DOHH2 (cell line): ENCODE data around the gene OSBPL10.

ENCODE experiments used
- H3F3A ChIP-seq: fragments of 200-600 bp; sonication (generic), shearing (Covaris generic); 2 replicates; pipeline ENCODE4 v1.6.0; 2016; ENCODE audit warnings: antibody characterized with exemption, mild to moderate bottlenecking; ENCODE audit not compliant: control insufficient read depth, insufficient read depth
- H3K27ac ChIP-seq: fragments of 200-600 bp; sonication (generic); 2 replicates; pipeline ENCODE4 v1.5.1; 2014; ENCODE audit warnings: low read depth, mild to moderate bottlenecking, low read length, moderate library complexity
- H3K27me3 ChIP-seq: fragments of 200-600 bp; sonication (generic); 2 replicates; pipeline ENCODE4 v1.6.1; 2014; ENCODE audit warnings: mild to moderate bottlenecking, low read length, mixed read lengths; ENCODE audit not compliant: control insufficient read depth
- H3K36me3 ChIP-seq: fragments of 200-600 bp; sonication (generic); 2 replicates; pipeline ENCODE4 v1.6.1; 2014; ENCODE audit warnings: mild to moderate bottlenecking, low read length, moderate library complexity, mixed read lengths; ENCODE audit not compliant: control insufficient read depth
- H3K4me1 ChIP-seq: fragments of 200-600 bp; sonication (generic); 2 replicates; pipeline ENCODE4 v1.6.1; 2014; ENCODE audit warnings: mild to moderate bottlenecking, low read length, mixed read lengths; ENCODE audit not compliant: control insufficient read depth
- H3K4me2 ChIP-seq: fragments of 200-600 bp; sonication (generic); 2 replicates; pipeline ENCODE4 v1.6.0; 2014; ENCODE audit warnings: mild to moderate bottlenecking, low read length, moderate library complexity
- H3K4me3 ChIP-seq: fragments of 200-600 bp; sonication (generic); 2 replicates; pipeline ENCODE4 v1.5.1; 2014; ENCODE audit warnings: mild to moderate bottlenecking, low read length, mixed read lengths
- H3K79me2 ChIP-seq: fragments of 200-600 bp; sonication (generic); 2 replicates; pipeline ENCODE4 v1.6.1; 2014; ENCODE audit warnings: mild to moderate bottlenecking, low read length, mixed read lengths; ENCODE audit not compliant: control insufficient read depth
- H3K9me2 ChIP-seq: fragments of 200-600 bp; sonication (generic); replicated peaks from 2 replicates; pipeline ENCODE4 v1.6.1; 2014; ENCODE audit warnings: mild to moderate bottlenecking, low read length, mixed read lengths; ENCODE audit not compliant: control insufficient read depth
- H3K9me3 ChIP-seq: fragments of 200-600 bp; sonication (generic); 2 replicates; pipeline ENCODE4 v1.6.1; 2014; ENCODE audit warnings: antibody characterized with exemption, low read length, mixed read lengths; ENCODE audit not compliant: control insufficient read depth, insufficient read depth
- H4K20me1 ChIP-seq: fragments of 200-600 bp; sonication (generic); 2 replicates; pipeline ENCODE4 v1.6.0; 2014; ENCODE audit warnings: low read depth, mild to moderate bottlenecking, antibody characterized with exemption, low read length, moderate library complexity; ENCODE audit not compliant: control insufficient read depth, insufficient read depth
- EZH2phosphoT487 ChIP-seq: fragments of 200-600 bp; sonication (generic); IDR thresholded peaks from 2 replicates; pipeline ENCODE4 v1.6.1; 2017; ENCODE audit warnings: borderline replicate concordance, mild to moderate bottlenecking, antibody characterized with exemption, low read length, moderate library complexity, mixed read lengths
- TF ChIP-seq, protein P1 (sequence below): fragments of 200-600 bp; sonication (generic); IDR thresholded peaks from one replicate; pipeline ENCODE4 v1.5.1; 2014; ENCODE audit warnings: antibody characterized with exemption, mild to moderate bottlenecking, low read depth, low read length; ENCODE audit not compliant: poor library complexity, severe bottlenecking

Gene OSBPL10

GRCh38 chr3:32009101-32009500 is 28.0 kb upstream of the OSBPL10 start:
- no peaks in the 10 kb centered on the region for H3K79me2 ChIP-seq
- H3K27me3 ChIP-seq: no peaks in the 10 kb centered on the region
- no peaks in the 10 kb centered on the region for H3K9me2 ChIP-seq
- no peak overlapping the region for H3K4me3 ChIP-seq
- no peaks in the 10 kb centered on the region for H4K20me1 ChIP-seq
- H3K36me3 ChIP-seq: no peaks in the 10 kb centered on the region
- no peaks in the 10 kb centered on the region; the same call in 1 of the 2 replicates for H3F3A ChIP-seq
- H3K9me3 ChIP-seq: no peaks in the 10 kb centered on the region
- H3K27ac ChIP-seq: no peak overlapping the region; the same call in 1 of the 2 replicates
- 0 out of 2 replicates have a peak overlapping the region, but pooled peaks have one; percentile 60 for H3K4me2 ChIP-seq
- peaks cover 29% of the 10 kb centered on the region for H3K4me1 ChIP-seq
- no peak for TF ChIP-seq EZH2phosphoT487

DNA sequence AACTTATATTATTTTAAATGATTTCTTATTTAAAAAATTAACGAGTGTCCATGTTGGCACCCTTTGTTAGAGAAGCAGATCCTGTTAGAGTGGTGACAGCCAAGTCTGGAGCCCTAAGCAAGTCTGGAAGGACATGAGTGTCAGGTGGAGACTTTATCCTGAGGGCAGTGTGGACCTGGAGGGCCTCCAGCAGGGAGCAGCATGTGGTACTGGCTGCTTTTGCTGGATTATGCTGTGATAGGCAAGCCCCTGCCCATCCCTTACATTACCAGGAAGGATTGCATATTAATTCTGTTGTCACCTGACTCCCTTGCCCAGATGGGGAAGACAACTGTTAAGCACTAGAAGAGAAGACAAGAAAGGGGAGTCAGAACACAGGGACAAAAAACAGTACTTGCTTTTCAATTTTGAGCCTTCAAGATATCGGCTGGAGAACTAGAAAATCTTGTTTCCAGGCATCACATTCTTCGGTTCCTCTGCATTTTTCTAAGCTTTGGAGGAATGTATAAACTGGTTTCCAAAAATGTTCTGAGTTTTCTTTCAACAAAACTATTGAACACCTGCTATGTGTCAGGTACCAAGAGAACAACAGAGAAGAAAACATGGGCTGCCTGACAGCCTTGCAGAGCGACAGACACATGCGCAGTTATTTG is 23.2 kb upstream of the OSBPL10 start:
- no peak overlapping the region for H3K27ac ChIP-seq
- no peaks in the 10 kb centered on the region for H3K36me3 ChIP-seq
- H3K79me2 ChIP-seq: no peaks in the 10 kb centered on the region
- H3K4me3 ChIP-seq: no peak overlapping the region
- no peak overlapping the region for H3K4me2 ChIP-seq
- no peaks in the 10 kb centered on the region; the same call in 1 of the 2 replicates for H3F3A ChIP-seq
- no peaks in the 10 kb centered on the region for H3K9me2 ChIP-seq
- no peaks in the 10 kb centered on the region for H3K9me3 ChIP-seq
- TF ChIP-seq EZH2phosphoT487: no peak
- TF ChIP-seq, protein P1, sequence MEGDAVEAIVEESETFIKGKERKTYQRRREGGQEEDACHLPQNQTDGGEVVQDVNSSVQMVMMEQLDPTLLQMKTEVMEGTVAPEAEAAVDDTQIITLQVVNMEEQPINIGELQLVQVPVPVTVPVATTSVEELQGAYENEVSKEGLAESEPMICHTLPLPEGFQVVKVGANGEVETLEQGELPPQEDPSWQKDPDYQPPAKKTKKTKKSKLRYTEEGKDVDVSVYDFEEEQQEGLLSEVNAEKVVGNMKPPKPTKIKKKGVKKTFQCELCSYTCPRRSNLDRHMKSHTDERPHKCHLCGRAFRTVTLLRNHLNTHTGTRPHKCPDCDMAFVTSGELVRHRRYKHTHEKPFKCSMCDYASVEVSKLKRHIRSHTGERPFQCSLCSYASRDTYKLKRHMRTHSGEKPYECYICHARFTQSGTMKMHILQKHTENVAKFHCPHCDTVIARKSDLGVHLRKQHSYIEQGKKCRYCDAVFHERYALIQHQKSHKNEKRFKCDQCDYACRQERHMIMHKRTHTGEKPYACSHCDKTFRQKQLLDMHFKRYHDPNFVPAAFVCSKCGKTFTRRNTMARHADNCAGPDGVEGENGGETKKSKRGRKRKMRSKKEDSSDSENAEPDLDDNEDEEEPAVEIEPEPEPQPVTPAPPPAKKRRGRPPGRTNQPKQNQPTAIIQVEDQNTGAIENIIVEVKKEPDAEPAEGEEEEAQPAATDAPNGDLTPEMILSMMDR: no peak
- H4K20me1 ChIP-seq: no peaks in the 10 kb centered on the region
- no peaks in the 10 kb centered on the region for H3K27me3 ChIP-seq
- H3K4me1 ChIP-seq: peaks cover 35% of the 10 kb centered on the region

DNA sequence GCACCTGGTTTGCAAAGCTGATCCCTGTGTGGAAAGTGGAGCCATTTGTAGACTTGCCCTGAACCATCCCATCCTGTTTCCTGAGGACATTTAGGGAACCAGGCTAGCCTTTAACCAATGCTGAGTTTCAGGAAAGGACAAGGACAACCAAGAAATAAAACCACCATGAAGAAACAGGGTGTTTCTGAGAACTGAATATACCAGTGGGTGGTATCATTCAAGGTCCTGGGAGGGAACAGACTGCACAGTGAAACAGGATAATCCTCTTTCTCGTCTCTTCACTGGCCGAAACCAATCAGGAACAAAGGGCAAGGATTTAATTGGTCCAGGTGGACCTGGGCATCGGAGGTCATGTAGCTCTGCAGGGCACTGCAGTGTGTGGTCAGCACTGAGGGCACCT is 22.3 kb upstream of the OSBPL10 start:
- Histone ChIP-seq H3K4me2 (no peak overlapping the region), H3K4me1 (peaks cover 30% of the 10 kb centered on the region), H3K27me3 (no peaks in the 10 kb centered on the region), H4K20me1 (no peaks in the 10 kb centered on the region), H3K27ac (no peak overlapping the region), H3K36me3 (no peaks in the 10 kb centered on the region), H3K9me3 (no peaks in the 10 kb centered on the region), H3K79me2 (no peaks in the 10 kb centered on the region), H3F3A (no peaks in the 10 kb centered on the region; the same call in 1 of the 2 replicates), H3K4me3 (no peak overlapping the region), H3K9me2 (no peaks in the 10 kb centered on the region)
- TF ChIP-seq, protein P1: no peak
- TF ChIP-seq EZH2phosphoT487: no peak

DNA sequence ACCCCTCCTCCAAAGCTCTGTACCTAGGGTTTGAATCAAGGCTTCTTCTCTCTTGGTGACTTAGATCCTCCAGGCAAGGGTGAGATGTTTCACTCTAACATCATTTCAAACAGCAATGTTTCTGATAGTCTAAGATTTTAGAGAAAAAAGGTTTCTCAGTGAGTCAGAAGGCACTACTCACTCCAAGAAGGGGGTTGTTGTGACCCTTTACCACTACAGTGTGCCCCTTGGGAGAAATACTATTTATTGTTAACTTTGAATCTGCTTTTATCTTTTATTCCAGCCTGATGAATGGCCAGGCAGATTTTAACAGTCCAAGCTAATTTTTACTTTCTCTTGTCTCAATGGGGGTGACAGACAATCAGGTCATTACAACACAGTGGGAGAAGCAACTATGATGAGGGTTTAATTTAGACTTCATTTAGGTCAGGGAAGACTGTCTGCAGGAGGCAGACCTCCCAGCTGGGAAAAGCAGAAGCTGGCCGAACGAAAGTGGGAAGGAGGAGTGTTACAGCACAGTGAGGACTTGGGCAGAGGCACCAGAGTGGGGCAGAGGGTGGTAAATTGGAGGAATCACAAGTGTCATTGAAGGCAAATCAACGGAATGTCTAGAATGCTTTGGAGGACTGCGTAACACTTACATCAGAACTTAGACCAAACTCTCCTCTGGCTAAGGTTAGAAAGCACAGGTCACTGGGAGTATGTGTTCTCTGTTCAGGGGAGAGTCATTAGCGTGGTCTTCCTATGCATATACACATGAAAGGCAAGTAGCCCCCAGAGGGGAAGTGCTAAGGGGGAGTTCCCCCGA is 21.7 kb upstream of the OSBPL10 start:
- Histone ChIP-seq H3K4me1 (peaks cover 30% of the 10 kb centered on the region), H3K4me3 (no peak overlapping the region)
- TF ChIP-seq, protein P1: no peak
- no peak for TF ChIP-seq EZH2phosphoT487

More for the DNA sequence above, 21.7 kb upstream of the OSBPL10 start:
- Histone ChIP-seq H3K9me2 (no peaks in the 10 kb centered on the region), H3K36me3 (no peaks in the 10 kb centered on the region), H3F3A (no peaks in the 10 kb centered on the region; the same call in 1 of the 2 replicates), H3K27ac (no peak overlapping the region), H3K9me3 (no peaks in the 10 kb centered on the region), H3K27me3 (no peaks in the 10 kb centered on the region), H3K79me2 (no peaks in the 10 kb centered on the region), H3K4me2 (no peak overlapping the region), H4K20me1 (no peaks in the 10 kb centered on the region)
